Measurements from ENCODE around the gene ADGRL3. TPM values are rescaled to one million over a fixed set of nuclear protein-coding genes. Genes with fewer than 3 reads are reported as not detected.

ADGRL3 gene
- polyA plus RNA-seq, 1 experiment, result 0.01 TPM

GRCh38 chr4:62058571-62058970 lies 858.4 kb downstream of the ADGRL3 start:
- POLR2A ChIA-PET, result no interaction called here
- DNase-seq (ENCODE audit: low read depth), result no peak
- Histone ChIP-seq H3K27me3 (ENCODE audit: control insufficient read depth, insufficient read depth, low read length) (no peaks in the 10 kb centered on the region), H3K4me3 (ENCODE audit: low read depth, low read length) (no peak overlapping the region), H3K36me3 (ENCODE audit: control insufficient read depth, insufficient read depth, low read length) (no peaks in the 10 kb centered on the region)
- CTCF ChIA-PET, result no interaction called here
- TF ChIP-seq, protein P1, sequence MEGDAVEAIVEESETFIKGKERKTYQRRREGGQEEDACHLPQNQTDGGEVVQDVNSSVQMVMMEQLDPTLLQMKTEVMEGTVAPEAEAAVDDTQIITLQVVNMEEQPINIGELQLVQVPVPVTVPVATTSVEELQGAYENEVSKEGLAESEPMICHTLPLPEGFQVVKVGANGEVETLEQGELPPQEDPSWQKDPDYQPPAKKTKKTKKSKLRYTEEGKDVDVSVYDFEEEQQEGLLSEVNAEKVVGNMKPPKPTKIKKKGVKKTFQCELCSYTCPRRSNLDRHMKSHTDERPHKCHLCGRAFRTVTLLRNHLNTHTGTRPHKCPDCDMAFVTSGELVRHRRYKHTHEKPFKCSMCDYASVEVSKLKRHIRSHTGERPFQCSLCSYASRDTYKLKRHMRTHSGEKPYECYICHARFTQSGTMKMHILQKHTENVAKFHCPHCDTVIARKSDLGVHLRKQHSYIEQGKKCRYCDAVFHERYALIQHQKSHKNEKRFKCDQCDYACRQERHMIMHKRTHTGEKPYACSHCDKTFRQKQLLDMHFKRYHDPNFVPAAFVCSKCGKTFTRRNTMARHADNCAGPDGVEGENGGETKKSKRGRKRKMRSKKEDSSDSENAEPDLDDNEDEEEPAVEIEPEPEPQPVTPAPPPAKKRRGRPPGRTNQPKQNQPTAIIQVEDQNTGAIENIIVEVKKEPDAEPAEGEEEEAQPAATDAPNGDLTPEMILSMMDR (IDR thresholded peaks at IDR 0.05; ENCODE audit: insufficient read depth, low read depth, low read length), result no peak

DNA sequence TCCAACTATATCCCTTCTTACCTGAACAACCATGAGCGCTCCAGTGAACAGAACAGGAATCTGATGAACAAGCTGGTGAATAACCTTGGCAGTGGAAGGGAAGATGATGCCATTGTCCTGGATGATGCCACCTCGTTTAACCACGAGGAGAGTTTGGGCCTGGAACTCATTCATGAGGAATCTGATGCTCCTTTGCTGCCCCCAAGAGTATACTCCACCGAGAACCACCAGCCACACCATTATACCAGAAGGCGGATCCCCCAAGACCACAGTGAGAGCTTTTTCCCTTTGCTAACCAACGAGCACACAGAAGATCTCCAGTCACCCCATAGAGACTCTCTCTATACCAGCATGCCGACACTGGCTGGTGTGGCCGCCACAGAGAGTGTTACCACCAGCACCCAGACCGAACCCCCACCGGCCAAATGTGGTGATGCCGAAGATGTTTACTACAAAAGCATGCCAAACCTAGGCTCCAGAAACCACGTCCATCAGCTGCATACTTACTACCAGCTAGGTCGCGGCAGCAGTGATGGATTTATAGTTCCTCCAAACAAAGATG lies 870.2 kb downstream of the ADGRL3 start:
- Histone ChIP-seq H3K27me3 (ENCODE audit: control insufficient read depth, insufficient read depth, low read length) (no peaks in the 10 kb centered on the region), H3K4me3 (ENCODE audit: low read depth, low read length) (no peak overlapping the region), H3K36me3 (ENCODE audit: control insufficient read depth, insufficient read depth, low read length) (no peaks in the 10 kb centered on the region)
- POLR2A ChIA-PET, result no interaction called here
- DNase-seq (ENCODE audit: low read depth), result no peak
- TF ChIP-seq, protein P1 (IDR thresholded peaks at IDR 0.05; ENCODE audit: insufficient read depth, low read depth, low read length), result no peak
- CTCF ChIA-PET, result no interaction called here

DNA sequence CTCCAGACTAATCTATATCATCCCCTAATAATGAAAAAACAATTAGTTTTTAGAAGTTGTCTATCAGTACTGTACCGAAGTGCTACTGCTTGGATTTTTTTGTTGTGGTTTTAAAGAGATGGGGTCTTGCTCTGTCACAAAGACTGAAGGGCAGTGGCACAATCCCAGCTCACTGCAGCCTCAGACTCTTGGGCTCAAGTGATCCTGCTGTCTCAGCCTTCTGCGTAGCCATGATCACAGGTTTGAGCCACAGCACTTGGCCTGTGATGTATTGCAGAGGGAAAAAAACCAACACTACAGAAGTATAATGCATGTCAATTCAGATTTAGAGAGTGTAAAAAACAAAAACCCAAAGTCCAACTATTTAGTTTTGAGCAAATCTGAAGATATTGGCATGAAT lies 875.0 kb downstream of the ADGRL3 start:
- H3K4me3 ChIP-seq (ENCODE audit: low read depth, low read length), result no peak overlapping the region
- TF ChIP-seq, protein P1 (IDR thresholded peaks at IDR 0.05; ENCODE audit: insufficient read depth, low read depth, low read length), result no peak
- H3K36me3 ChIP-seq (ENCODE audit: control insufficient read depth, insufficient read depth, low read length), result no peaks in the 10 kb centered on the region
- no peak for DNase-seq (ENCODE audit: low read depth)
- ChIA-PET CTCF (no interaction called here), POLR2A (no interaction called here)
- H3K27me3 ChIP-seq (ENCODE audit: control insufficient read depth, insufficient read depth, low read length), result no peaks in the 10 kb centered on the region

DNA sequence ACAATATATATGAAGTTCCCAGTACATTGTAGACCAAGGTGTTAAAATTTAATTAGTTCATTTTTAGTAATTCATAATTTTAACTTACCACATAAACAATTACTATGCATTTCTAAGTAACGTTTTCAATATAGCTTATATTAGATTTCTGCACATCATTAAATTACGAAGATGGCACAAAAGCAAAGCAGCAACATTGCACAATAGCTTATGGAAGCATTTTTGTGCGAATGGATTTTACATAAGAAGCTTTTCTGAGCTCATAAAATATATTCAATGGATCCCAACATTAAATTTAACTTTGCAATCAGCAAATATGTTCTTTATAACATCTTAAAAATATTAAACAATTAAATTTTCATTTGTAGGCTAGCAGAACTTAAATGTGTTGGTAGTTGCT lies 875.4 kb downstream of the ADGRL3 start:
- Histone ChIP-seq H3K36me3 (ENCODE audit: control insufficient read depth, insufficient read depth, low read length) (no peaks in the 10 kb centered on the region), H3K4me3 (ENCODE audit: low read depth, low read length) (no peak overlapping the region), H3K27me3 (ENCODE audit: control insufficient read depth, insufficient read depth, low read length) (no peaks in the 10 kb centered on the region)
- ChIA-PET CTCF (no interaction called here), POLR2A (no interaction called here)
- TF ChIP-seq, protein P1 (IDR thresholded peaks at IDR 0.05; ENCODE audit: insufficient read depth, low read depth, low read length), result no peak
- DNase-seq (ENCODE audit: low read depth), result no peak

DNA sequence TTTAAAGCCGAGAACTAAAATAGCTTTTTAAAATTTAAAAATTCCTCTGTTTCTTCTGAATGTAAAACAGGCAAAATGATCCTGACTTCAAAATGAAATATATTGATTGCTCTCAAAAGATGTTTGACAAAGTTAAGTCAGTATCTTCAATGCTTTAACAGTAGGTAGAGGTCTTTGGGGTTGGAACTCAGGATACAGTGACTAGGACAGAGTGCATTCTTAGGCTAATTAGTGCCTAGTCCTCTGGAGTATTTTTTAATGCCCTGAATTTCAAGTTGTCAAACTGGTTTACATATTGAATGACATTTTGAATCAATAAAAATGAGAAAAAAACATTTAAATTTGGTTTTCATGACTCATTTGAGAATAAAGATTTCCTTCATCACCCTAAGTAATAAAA lies 877.3 kb downstream of the ADGRL3 start:
- no peaks in the 10 kb centered on the region for H3K36me3 ChIP-seq (ENCODE audit: control insufficient read depth, insufficient read depth, low read length)
- no peak for DNase-seq (ENCODE audit: low read depth)
- ChIA-PET POLR2A (no interaction called here), CTCF (no interaction called here)
- no peak overlapping the region for H3K4me3 ChIP-seq (ENCODE audit: low read depth, low read length)
- TF ChIP-seq, protein P1 (IDR thresholded peaks at IDR 0.05; ENCODE audit: insufficient read depth, low read depth, low read length), result no peak
- no peaks in the 10 kb centered on the region for H3K27me3 ChIP-seq (ENCODE audit: control insufficient read depth, insufficient read depth, low read length)
